HG03439 (cell line): ENCODE data around the gene CFAP206.
"Not testable (repeated sequence)": the region's sequence is repeated elsewhere in the genome, so short reads cannot be mapped to it uniquely, and the experiment has no call there.

ENCODE experiments used
- ATAC-seq: cut with Tn5 transposase; IDR thresholded peaks from one replicate; pipeline ENCODE4 v1.9.1; 2021; ENCODE audit warnings: mild to moderate bottlenecking, moderate library complexity; ENCODE audit not compliant: unreplicated experiment

CFAP206 gene

GRCh38 chr6:87420360-87420759 is 12.6 kb downstream of the CFAP206 start:
- no peak for ATAC-seq

- ATAC-seq, result no peak
Observed at GRCh38 chr6:87421576-87421975, 13.8 kb downstream of the CFAP206 start.

- ATAC-seq, result no peak
Observed at GRCh38 chr6:87426789-87427188, 19.0 kb downstream of the CFAP206 start.

DNA sequence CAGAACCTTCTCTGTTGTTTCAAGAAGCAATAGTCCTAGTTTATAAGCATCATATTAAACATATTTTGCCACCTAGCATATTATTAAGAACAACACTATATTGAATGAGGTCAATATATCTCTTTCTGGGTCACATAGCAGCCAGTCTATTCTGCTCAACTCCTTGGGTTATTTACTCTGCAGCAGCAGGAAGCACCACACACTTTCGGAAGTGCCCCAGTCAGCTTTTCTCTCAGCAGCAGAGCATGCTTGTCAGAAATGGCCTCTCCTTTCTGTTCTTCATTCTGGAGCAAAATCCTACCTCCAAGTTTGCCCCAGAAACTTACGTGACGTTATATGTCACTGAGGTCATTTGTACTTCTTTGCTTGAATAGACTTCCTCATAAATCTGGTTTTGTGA is 22.7 kb downstream of the CFAP206 start:
- no peak for ATAC-seq

- ATAC-seq, result no peak
Observed at GRCh38 chr6:87431263-87431662, 23.5 kb downstream of the CFAP206 start.

DNA sequence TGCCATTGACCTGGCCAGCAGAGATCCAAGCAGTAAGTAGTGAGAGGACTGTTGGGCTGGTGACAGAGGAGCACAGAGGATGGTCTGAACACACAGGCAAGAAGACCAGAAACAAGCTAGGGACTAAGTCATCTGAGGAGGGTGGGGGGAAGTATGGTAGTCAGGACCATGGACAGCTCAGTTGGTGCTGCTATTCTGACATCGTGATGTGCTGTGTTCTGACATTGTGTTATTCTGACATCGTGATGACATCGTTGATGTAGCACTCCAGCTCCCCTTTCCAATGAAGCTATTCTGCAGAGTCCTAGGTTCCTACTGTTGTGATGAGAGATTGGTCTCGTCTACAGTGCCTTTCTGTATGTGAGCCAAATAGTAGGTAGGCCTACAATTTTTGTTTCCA is 28.7 kb downstream of the CFAP206 start:
- no peak for ATAC-seq

DNA sequence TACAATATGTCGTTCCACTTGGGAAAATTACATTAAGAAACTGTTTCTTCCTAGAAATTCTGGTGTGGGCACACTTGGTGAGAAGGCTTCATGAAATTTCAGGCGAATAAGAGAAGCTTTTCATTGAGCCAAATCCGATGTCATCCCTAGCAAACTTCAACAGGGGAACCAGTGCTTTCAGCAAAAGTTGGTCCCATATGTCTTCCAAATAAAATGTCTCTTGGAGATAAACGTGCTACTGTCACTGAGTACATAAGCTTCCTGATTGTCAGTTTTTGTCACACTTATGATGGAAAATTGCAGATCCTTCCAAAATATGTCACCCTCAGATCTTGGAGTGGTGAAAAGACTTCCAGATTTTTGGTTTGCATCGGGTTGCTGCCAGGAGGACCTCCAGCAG is 33.9 kb downstream of the CFAP206 start:
- ATAC-seq, result no peak

DNA sequence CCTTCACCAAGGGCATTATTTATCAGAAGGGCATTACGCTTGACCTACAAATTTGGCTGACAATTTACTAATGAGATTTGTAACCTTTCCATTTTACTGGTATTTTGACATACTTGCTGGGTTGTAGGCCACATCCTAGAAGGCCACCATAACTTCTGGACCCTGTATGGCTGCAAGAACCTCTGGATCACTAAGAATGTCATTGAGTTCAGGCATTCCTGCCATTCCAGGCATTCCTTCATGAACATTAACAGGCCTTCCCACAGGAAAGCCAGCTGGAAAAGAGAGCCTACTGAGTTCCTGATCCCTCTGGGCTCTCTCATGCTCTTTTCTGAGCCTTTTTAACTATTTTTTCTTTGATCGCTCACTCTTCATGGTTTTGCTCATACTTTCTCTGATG is 36.6 kb downstream of the CFAP206 start:
- ATAC-seq, result no peak

- ATAC-seq, result no peak
Observed at GRCh38 chr6:87465051-87465450, 57.3 kb downstream of the CFAP206 start.

DNA sequence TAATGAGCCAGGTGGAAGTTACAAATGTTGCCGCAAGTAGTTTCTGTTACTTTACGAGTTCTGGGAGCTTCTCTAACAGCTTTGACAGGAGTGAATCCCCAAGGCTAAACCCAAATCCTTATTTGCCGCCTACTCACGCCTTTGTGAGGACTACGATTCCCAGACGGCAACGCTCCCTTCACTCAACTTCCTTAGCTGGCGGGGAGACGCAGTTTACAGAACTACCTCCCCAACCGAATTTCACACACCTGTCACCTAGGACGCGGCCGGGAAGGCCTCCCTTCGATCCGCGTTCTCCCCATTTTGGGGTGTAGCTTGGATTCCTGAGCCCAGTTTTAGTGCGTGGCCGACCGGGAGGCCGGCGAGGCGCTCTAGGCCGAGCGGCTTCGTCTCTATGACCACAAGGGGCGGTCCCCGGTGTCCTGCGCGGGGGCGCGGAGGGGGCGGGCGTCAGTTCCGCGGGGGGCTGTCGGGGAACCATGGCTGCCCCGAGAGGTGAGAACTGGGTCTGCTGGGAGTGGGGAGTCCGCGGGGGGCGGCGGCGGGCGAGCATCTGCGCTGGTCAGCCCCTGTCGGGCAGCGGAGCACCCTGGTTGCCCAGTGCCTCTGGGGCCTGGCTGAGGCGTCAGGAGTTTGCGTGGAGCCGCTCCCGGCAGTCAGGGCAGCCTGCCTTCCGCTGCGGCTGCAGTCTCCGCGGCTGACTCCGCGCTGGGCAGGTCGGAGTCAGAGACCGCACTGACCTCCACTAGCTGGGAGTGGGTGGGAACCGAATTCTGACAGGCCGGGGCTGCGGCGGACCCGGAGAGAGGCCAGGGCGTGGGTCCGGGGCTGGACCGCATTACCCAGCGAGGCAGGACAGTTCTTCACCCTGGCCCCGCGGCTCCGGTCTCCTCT is 65.0 kb downstream of the CFAP206 start, which contains the start of gene SLC35A1:
Gene SLC35A1, plus strand, starts transcription at position 450 of the 894 bp plus-strand sequence. Its CDS starts 30 bp downstream, at position 480.
- peak; percentile 96 for ATAC-seq

GRCh38 chr6:87473419-87473903 is 65.7 kb downstream of the CFAP206 start:
- ATAC-seq, result peak; percentile 75

GRCh38 chr6:87481931-87482330 is 74.2 kb downstream of the CFAP206 start:
- ATAC-seq, result no peak

DNA sequence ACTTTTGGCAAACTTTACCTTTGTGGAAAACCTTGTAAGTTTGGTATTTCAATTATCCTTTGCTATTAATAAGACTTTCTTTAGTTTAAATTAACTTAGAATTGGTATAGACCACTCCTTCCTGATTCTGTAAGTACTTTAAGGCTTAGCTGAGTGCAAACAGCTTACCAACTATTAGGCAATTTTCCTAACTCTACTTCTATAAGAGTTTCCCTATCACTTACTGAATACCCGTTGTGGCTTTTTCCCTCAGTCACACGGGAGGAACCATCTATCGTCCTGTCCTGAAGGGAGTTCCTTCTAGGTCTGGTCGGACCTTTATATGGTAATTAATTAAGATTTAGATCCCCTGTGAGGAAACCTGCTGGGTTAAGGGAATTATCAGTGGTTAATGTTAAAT is 74.6 kb downstream of the CFAP206 start:
- ATAC-seq, result no peak

DNA sequence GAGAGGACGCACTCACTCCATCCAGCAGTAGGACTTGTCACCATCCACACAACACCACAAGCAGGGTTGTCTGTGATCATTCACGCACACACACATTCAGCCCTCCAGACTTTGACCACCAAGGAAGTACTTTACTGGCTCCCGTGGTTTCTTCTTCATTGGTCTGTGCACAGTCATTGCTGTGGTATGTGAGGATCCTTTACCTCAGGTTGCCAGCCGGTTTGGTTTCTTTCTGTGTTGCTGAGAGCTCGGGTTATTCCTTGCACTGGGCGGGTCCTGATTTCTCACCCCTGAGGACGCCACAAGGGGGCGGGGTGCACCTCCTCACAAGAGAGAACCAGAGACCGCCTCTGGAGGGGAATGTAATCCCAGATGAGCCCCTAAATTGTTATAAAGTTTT is 76.2 kb downstream of the CFAP206 start:
- ATAC-seq, result no peak

- no peak for ATAC-seq
Observed at GRCh38 chr6:87484491-87484890, 76.7 kb downstream of the CFAP206 start.

DNA sequence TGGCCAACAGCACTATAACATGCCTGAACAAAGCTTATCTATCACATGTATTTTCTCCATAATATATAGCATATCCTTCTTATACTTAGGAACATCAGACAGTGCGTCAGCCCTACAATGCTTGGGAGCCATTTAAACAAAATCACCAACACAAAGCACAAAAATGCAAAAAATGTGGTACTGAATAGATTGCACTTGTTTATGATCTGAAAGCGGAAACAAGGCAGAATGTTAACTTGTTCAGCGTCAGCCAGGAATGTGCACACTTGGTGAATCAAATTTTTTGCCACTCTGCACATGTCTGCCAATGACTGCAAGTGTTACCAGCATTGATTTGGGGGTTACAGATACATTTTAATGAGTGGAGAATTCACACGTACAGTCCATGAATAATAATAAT is 79.8 kb downstream of the CFAP206 start:
- no peak for ATAC-seq

- not testable (repeated sequence) for ATAC-seq
Observed at GRCh38 chr6:87489326-87489725, 81.6 kb downstream of the CFAP206 start.

- no peak for ATAC-seq
Observed at GRCh38 chr6:87494761-87495422, 87.1 kb downstream of the CFAP206 start.

- ATAC-seq, result no peak
Observed at GRCh38 chr6:87498048-87498447, 90.3 kb downstream of the CFAP206 start.

DNA sequence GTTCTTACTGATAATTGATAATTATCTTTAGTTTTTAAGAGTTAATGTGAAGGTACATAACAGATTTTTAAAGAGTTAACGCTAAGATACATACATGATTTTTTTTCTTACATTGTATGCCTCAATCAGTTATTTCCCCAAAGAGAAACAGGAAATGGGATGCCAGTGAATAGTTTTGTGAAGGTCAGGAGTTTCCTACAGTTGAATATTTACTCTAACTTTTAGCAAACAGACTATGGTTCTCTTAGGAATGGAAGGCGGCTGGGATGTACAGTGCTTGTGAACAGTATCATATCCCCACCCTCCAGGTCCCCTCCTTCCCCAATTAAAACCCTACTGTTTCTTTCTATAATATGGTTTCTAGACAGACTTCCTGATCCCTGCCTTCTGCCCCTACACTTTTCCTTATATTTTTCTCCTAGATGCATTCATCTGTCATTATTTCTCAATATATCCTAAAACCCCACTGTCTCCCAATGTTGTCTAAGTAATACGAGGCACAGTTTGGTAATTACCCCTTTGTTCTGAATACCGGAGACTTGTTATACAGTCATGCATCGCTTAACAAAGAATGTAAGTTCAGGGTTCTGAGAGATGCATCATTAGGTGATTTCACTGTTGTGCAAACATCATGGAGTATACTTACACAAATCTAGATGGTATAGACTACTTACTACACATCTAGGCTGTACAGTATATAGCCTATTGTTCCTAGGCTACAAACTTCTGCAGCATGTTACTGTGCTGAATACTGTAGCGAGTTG is 94.2 kb downstream of the CFAP206 start:
- ATAC-seq, result no peak

- no peak for ATAC-seq
Observed at GRCh38 chr6:87504441-87504840, 96.7 kb downstream of the CFAP206 start.
